Measurements from ENCODE around the gene UBR4. TPM values are rescaled to one million over a fixed set of nuclear protein-coding genes. Genes with fewer than 3 reads are reported as not detected.
A peak's percentile ranks its signal among the peaks of the same experiment; 100 is the strongest.

The UBR4 gene
- total and polyA plus RNA-seq, 7 donors, result 32.4 to 215 (median 73.5) TPM

- Histone ChIP-seq H3K4me1 (no peaks in the 10 kb centered on the region), H3K36me3 (no peaks in the 10 kb centered on the region), H3K4me3 (no peak overlapping the region), H3K27me3 (peaks cover 0 to 20% (median 8%) of the 10 kb centered on the region in 3 donors), H3K9me3 (no peaks in the 10 kb centered on the region), H3K27ac (no peak overlapping the region)
- no peak for TF ChIP-seq POLR2A (IDR thresholded peaks at IDR 0.05)
- TF ChIP-seq EP300 (IDR thresholded peaks at IDR 0.05), result no peak
- TF ChIP-seq CTCF (IDR thresholded peaks at IDR 0.05), result no peak
- no peak for TF ChIP-seq POLR2AphosphoS5 (IDR thresholded peaks at IDR 0.05)
- intact Hi-C loops (cut with DNase I), result no loop called here
- WGBS, 2 donors, result 88 to 92% methylated on average over 10 of the region's 10 CpGs
- no peak for DNase-seq
Measured at GRCh38 chr1:19046972-19047731, 162.9 kb downstream of the UBR4 start.

GRCh38 chr1:19045898-19046880 lies 163.9 kb downstream of the UBR4 start:
- peak; percentile 42 for DNase-seq
- TF ChIP-seq POLR2AphosphoS5 (IDR thresholded peaks at IDR 0.05), result no peak
- TF ChIP-seq CTCF (IDR thresholded peaks at IDR 0.05), result no peak
- no peak for TF ChIP-seq EP300 (IDR thresholded peaks at IDR 0.05)
- no peak for TF ChIP-seq POLR2A (IDR thresholded peaks at IDR 0.05)
- Histone ChIP-seq H3K27ac (no peak overlapping the region), H3K27me3 (peaks cover 0 to 20% (median 8%) of the 10 kb centered on the region in 3 donors), H3K4me1 (no peaks in the 10 kb centered on the region), H3K9me3 (no peaks in the 10 kb centered on the region), H3K36me3 (no peaks in the 10 kb centered on the region), H3K4me3 (no peak overlapping the region)
- 60 to 80% methylated on average over 18 of the region's 18 CpGs for WGBS, 2 donors
- intact Hi-C loops (cut with DNase I), result no loop called here

DNA sequence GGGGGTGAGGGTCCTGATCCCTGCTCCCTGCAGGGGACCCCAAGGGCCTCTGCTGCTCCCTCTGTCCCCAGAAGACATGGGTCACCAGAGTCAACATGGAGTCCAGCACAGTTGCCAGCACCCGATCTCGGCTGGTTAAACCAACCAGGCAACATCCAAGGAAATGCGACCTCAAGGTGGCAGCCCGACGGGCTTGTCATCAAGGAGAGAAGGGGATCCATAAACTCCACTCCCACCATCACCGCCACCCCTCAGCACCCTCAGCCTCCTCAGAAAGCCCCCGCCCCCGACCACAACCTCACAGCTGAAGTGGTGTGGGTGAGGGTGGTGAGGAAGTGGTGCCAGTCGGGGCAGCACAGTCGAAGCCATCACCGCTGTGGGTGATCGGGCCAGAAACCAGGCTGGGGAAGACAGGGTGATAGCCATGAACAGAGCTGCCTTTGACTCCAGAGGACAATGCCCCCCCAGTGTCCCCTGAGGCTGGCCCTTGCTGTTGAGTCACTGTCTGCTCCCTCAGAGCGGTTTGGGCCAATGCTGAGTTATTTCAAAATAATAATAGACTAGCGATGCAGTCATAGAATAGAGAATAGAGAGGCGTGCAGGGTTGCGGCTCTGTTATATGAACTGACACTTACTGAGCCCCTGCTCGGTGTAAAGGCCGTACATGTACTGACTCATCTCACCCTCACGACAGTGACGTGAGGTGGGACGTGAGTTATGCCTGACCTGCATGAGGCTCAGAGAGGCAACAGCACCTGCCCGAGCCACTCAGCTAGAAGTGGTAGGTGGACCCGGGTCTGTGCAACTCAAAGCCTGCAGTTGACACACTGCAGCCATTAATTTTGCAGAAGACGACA lies 164.9 kb downstream of the UBR4 start:
- DNase-seq, result no peak
- no peak overlapping the region for H3K4me3 ChIP-seq
- H3K27me3 ChIP-seq, result peaks cover 0 to 20% (median 8%) of the 10 kb centered on the region in 3 donors

More for the DNA sequence above, 164.9 kb downstream of the UBR4 start:
- intact Hi-C loops (cut with DNase I), result no loop called here
- H3K27ac ChIP-seq, result no peak overlapping the region
- no peaks in the 10 kb centered on the region for H3K36me3 ChIP-seq
- 86 to 90% methylated on average over 24 of the region's 24 CpGs for WGBS, 2 donors
- H3K4me1 ChIP-seq, result no peaks in the 10 kb centered on the region
- TF ChIP-seq POLR2A (IDR thresholded peaks at IDR 0.05) (no peak), CTCF (IDR thresholded peaks at IDR 0.05) (no peak), POLR2AphosphoS5 (IDR thresholded peaks at IDR 0.05) (no peak), EP300 (IDR thresholded peaks at IDR 0.05) (no peak)
- H3K9me3 ChIP-seq, result no peaks in the 10 kb centered on the region

Data from sigmoid colon (tissue), 7 donors.